ENCODE data around the gene COX17. TPM values are rescaled to one million over a fixed set of nuclear protein-coding genes. Genes with fewer than 3 reads are reported as not detected.

The COX17 gene
- total and polyA plus RNA-seq, 9 of the 15 experiments (the other 6 are each of a cell fraction or from before 2014, with no cell fraction given), result 29.1 to 167 (median 60.6) TPM

DNA sequence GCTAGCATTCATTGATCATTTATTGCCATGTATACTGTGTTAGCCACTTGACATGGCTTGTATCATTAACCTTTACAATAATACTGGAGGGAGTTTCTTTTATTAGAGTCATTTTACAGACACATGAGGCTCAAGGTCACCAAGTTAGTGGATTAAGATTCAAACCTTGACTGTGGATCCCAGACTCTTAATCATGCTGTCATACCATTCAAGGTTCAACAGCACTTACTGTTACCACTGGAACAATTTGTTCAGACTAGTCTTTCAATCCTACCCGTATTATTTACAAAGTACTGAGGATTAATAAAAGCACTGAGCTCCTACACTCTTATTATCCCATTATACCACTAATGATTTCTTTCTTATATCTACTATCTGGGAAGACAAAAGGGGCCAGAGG is 1.2 kb downstream of the COX17 start:
- Histone ChIP-seq H2AFZ (ENCODE audit: low read depth, low read length) (peak overlapping the region; percentile 80), H3K36me3 (ENCODE audit: control insufficient read depth, insufficient read depth, low read length) (peaks cover 33% of the 10 kb centered on the region; the same call in 2 of the 3 replicates), H3K9me3 (replicated peaks; ENCODE audit: control insufficient read depth, insufficient read depth, low read depth, low read length) (no peaks in the 10 kb centered on the region), H3K9ac (ENCODE audit: insufficient read depth in 1 of 2, low read depth in 2 of 2, low read length in 2 of 2) (peak overlapping the region; percentile 26 to 73; a peak in 3 of 4 replicates), H3K27me3 (ENCODE audit: control insufficient read depth in 2 of 2, insufficient read depth in 2 of 2, low read length in 2 of 2) (no peaks in the 10 kb centered on the region), H3K27ac (ENCODE audit: extremely low read depth, low read depth, low read length) (peak overlapping the region; percentile 94; the same call in 2 of the 3 replicates), H3K4me2 (ENCODE audit: insufficient read depth, low read length) (peak overlapping the region; percentile 81), H3K4me1 (replicated peaks in 1 of 2; ENCODE audit: control insufficient read depth in 2 of 2, insufficient read depth in 2 of 2, low read length in 2 of 2) (peaks cover 0 to 11% of the 10 kb centered on the region in 2 experiments; a peak in 3 of 5 replicates), H3K9me1 (ENCODE audit: control insufficient read depth, insufficient read depth, low read length) (no peaks in the 10 kb centered on the region), H4K20me1 (replicated peaks; ENCODE audit: control insufficient read depth, insufficient read depth, low read length) (no peaks in the 10 kb centered on the region), H3K79me2 (ENCODE audit: control insufficient read depth, insufficient read depth, low read length) (peaks cover 17% of the 10 kb centered on the region), H3K4me3 (peak overlapping the region; percentile 58)
- intact Hi-C loops (cut with micrococcal nuclease) (loop anchor here (5.0 kb wide), 3 partner anchors 39 to 174 kb away; partner anchors contain the start of gene CD80), in situ Hi-C loops (cut with MboI) (loop anchor here (25.0 kb wide), 2 partner anchors 539 to 789 kb away; partner anchors contain the start of gene TEX55)
- ATAC-seq (no peak), FAIRE-seq (peak; percentile 44), DNase-seq (ENCODE audit: extremely low read depth in 1 of 4, low spot score in 3 of 4) (no peak)
- CTCF ChIA-PET (ENCODE audit: low intra/inter-chr PET ratio), result no interaction called here
- 7% methylated on average over 1 of the region's 1 CpG for WGBS (ENCODE audit: insufficient coverage, low coverage, missing lambda C conversion rate)
- no TSS peak for BruUV-seq (replicated peaks)
- POLR2A ChIA-PET, result interaction anchor here (1.3 to 1.6 kb wide), 3 partner anchors 13 to 18 kb away, joined by 3 to 4 read pairs (median 3); no protein-coding TSS in a partner anchor
- TF ChIP-seq MEIS2 (IDR thresholded peaks at IDR 0.05; ENCODE audit: partially characterized antibody), result peak; percentile 57
- no peak for TF ChIP-seq TEAD4 (IDR thresholded peaks at IDR 0.05; ENCODE audit: low read length)
- TF ChIP-seq TEAD4 (CRISPR knock-in tag; IDR thresholded peaks at IDR 0.05; ENCODE audit: borderline replicate concordance), result no peak
- TF ChIP-seq SMAD1 (IDR thresholded peaks at IDR 0.05; ENCODE audit: low read depth, low read length, partially characterized antibody), result no peak
- no peak for TF ChIP-seq ELF1 (tag; IDR thresholded peaks at IDR 0.05)
- no peak for TF ChIP-seq RBM39 (optimal IDR thresholded peaks at IDR 0.05; ENCODE audit: low read depth, low read length)
- TF ChIP-seq, protein P1, sequence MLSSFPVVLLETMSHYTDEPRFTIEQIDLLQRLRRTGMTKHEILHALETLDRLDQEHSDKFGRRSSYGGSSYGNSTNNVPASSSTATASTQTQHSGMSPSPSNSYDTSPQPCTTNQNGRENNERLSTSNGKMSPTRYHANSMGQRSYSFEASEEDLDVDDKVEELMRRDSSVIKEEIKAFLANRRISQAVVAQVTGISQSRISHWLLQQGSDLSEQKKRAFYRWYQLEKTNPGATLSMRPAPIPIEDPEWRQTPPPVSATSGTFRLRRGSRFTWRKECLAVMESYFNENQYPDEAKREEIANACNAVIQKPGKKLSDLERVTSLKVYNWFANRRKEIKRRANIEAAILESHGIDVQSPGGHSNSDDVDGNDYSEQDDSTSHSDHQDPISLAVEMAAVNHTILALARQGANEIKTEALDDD (IDR thresholded peaks at IDR 0.05), result 0 out of 2 replicates have a peak, but pooled peaks have one; percentile 23
- TF ChIP-seq WHSC1 (IDR thresholded peaks at IDR 0.05; ENCODE audit: low read length), result no peak
- no peak for TF ChIP-seq ZNF830 (CRISPR knock-in tag; IDR thresholded peaks at IDR 0.05)
- TF ChIP-seq, protein P2, sequence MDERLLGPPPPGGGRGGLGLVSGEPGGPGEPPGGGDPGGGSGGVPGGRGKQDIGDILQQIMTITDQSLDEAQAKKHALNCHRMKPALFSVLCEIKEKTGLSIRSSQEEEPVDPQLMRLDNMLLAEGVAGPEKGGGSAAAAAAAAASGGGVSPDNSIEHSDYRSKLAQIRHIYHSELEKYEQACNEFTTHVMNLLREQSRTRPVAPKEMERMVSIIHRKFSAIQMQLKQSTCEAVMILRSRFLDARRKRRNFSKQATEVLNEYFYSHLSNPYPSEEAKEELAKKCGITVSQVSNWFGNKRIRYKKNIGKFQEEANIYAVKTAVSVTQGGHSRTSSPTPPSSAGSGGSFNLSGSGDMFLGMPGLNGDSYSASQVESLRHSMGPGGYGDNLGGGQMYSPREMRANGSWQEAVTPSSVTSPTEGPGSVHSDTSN (CRISPR knock-in tag; IDR thresholded peaks at IDR 0.05; ENCODE audit: low read depth), result no peak
- TF ChIP-seq, protein P2 (tag; conservative IDR thresholded peaks at IDR 0.05; ENCODE audit: low read depth), result peak; percentile 48; the same call in 1 of the 2 replicates
